Central memory CD8-positive, alpha-beta T cell (primary cell): Measurements from ENCODE around the gene SFT2D2.
A peak's percentile ranks its signal among the peaks of the same experiment; 100 is the strongest.
"Not testable (repeated sequence)": the region's sequence is repeated elsewhere in the genome, so short reads cannot be mapped to it uniquely, and the experiment has no call there.

Experiments used
- ATAC-seq: fragments of 150-1000 bp; cut with Tn5 transposase; replicated peaks from 2 replicates; pipeline ENCODE4 v1.10.0; 2022; ENCODE audit warnings: mild to moderate bottlenecking, moderate FRiP score, moderate number of reproducible peaks; ENCODE audit not compliant: poor library complexity, severe bottlenecking; ENCODE audit errors: extremely low read depth
- DNase-seq, 2 donors: peaks; one replicate each; pipeline ENCODE4 v3.0.0; 2021; ENCODE audit warnings: low spot score in 2 of 2
- H3K27ac Mint-ChIP-seq: one replicate; pipeline ENCODE4 v1.8.0; 2022; ENCODE audit warnings: low read depth, mild to moderate bottlenecking, moderate library complexity, mixed read lengths
- H3K27me3 Mint-ChIP-seq: one replicate; pipeline ENCODE4 v1.8.0; 2022; ENCODE audit warnings: mixed read lengths
- H3K36me3 Mint-ChIP-seq: one replicate; pipeline ENCODE4 v1.8.0; 2022; ENCODE audit warnings: mild to moderate bottlenecking, moderate library complexity, mixed read lengths; ENCODE audit not compliant: insufficient read depth
- H3K4me1 Mint-ChIP-seq: one replicate; pipeline ENCODE4 v1.8.0; 2022; ENCODE audit warnings: mixed read lengths
- H3K4me3 Mint-ChIP-seq: one replicate; pipeline ENCODE4 v1.8.0; 2022; ENCODE audit warnings: mild to moderate bottlenecking, moderate library complexity, mixed read lengths
- H3K9me3 Mint-ChIP-seq: one replicate; pipeline ENCODE4 v1.8.0; 2022; ENCODE audit warnings: mixed read lengths

SFT2D2 gene

DNA sequence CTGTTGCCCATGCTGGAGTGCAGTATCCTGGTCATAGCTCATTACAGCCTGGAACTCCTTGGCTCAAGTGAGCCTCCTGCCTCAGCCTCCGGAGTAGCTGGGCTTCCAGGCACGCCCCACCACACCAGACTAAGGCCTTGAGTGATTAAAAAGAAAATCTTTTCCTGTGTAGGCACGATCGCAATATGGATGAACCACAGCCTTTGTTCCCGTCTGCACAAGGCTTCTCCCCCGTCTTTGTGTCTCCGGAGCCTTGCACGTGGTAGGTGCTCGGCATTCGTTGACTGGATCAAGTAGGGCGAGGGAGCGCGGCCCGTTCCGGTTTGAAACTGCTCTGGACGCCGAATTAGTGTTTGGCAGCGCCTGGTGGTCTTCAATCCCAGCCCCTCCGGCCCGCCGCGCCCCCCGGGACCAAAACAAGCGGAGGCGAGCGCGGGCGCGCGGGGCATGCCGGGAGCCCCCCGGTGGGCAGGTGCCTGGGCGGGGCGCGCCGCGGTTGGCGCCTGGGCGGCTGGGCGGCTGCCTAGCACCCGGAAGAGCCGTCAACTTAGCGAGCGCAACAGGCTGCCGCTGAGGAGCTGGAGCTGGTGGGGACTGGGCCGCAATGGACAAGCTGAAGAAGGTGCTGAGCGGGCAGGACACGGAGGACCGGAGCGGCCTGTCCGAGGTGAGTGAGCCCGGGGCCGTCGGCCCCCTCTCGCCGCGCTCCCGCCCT is at the start of gene SFT2D2:
Gene SFT2D2 (plus strand): TSS at position 529 of the 715 bp plus-strand sequence. CDS start 76 bp downstream, at position 605.
- H3K36me3 Mint-ChIP-seq = peaks cover 9% of the 10 kb centered on the region
- peak within 1 kb of the TSS; percentile 90 for H3K27ac Mint-ChIP-seq
- no peaks in the 10 kb centered on the region for H3K27me3 Mint-ChIP-seq
- ATAC-seq (peak; percentile 97), DNase-seq (peak; percentile 68 to 69)
- H3K4me3 Mint-ChIP-seq = peak within 1 kb of the TSS; percentile 87
- H3K9me3 Mint-ChIP-seq = no peaks in the 10 kb centered on the region
- peaks cover 34% of the 10 kb centered on the region for H3K4me1 Mint-ChIP-seq

DNA sequence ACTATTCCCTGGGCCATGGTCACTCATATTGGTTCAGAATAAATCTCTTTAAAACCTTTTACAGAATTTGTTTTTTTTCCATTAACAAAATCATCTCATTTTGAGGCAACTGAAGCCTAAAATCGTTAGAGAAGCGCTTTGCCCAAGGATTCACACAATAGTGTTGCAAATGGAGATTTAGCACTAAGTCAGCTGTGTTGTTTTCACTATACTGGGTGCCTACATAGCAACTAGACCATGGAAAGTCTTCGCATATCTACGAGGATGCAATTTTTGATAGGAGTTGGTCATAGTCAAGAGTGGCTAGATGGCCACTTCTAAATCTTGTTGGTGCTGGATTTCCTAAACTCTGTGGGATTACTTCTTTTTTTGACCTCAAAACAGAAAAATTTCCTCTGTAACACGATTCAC is 47.6 kb upstream of the SFT2D2 start:
- Mint-ChIP-seq H3K27ac (no peak overlapping the region), H3K27me3 (peaks cover 22% of the 10 kb centered on the region), H3K4me3 (no peak overlapping the region), H3K9me3 (no peaks in the 10 kb centered on the region), H3K36me3 (peaks cover 2% of the 10 kb centered on the region), H3K4me1 (no peaks in the 10 kb centered on the region)
- DNase-seq = no peak
- ATAC-seq = no peak

DNA sequence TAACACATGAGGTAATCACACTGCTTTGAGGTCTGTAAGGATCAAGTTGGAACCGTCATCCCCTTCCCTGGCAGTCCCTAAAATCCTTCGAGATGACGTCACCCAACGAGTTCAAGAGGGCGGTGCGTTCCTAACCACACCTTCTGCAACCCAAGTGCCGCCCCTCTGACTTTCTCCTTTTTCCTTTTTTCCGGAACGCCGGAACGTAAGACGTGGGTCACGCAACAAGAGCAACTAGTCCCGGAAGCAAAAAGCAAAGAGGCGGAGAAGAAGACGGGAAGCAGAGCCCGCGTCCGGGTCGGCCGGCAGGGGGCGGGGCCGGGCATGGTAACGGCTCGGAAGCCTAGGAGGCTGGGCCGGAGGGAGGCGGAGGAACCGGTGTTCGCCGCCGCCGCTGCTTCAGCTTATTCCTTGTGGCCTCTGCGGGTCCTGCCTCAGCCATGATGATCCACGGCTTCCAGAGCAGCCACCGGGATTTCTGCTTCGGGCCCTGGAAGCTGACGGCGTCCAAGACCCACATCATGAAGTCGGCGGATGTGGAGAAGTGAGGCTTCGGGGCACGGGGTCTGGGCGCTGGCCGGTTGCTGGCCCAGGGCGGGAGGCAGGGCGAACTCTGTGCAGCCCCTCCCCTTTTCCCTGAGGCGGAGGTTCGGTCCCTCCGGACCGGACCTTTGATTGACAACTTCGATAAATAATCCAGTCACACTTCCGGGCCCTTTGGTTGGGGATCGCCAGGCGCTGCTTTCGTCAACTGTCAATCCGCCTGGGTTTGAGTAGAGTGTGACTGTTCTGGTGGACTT is 47.0 kb upstream of the SFT2D2 start, which contains the start of gene TIPRL:
Gene TIPRL (plus strand): TSS at position 325 of the 800 bp plus-strand sequence. CDS start 116 bp downstream, at position 441.
- Mint-ChIP-seq H3K27ac (no peak within 1 kb of the TSS), H3K27me3 (peaks cover 16% of the 10 kb centered on the region)

DNA sequence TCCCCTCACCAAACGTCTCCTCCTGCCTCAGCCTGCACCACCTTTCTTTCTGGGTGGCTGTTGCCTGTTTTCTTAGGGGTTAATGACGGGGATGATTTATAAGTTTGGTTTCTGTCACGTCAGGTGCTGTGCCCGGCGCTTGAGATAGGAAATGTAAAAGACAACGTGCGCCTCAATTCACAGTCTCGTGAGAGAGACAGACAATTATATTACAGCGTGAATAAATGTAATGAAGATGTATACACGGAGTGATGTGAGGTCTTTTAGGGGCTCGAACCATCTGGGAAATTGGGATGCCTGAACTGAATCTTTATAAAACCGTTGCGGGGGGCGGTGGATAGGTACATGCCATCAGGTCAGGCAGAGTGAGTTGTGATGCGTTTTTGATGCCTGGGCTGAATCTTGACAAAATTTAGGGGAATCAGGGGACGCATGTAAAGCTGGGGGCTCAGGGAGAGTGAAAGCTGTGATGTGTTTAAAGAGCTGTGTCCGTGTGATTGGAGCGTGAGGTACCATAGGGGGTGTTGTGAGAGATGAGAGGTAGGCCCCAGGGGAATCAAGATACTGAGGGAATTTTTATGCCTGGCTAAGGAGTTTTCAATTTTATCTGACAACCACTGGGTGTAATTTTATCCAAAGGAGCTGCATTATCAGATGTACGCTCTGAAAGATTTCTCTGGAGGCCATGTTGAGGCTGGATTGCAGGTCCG is 46.2 kb upstream of the SFT2D2 start:
- Mint-ChIP-seq H3K4me1 (peaks cover 6% of the 10 kb centered on the region), H3K36me3 (peaks cover 3% of the 10 kb centered on the region), H3K9me3 (no peaks in the 10 kb centered on the region), H3K27ac (no peak overlapping the region), H3K27me3 (peaks cover 10% of the 10 kb centered on the region), H3K4me3 (no peak overlapping the region)
- no peak for DNase-seq
- ATAC-seq = no peak

More for the DNA sequence above, 47.0 kb upstream of the SFT2D2 start, which contains the start of gene TIPRL:
- DNase-seq = peak; percentile 89 to 90
- peak; percentile 87 for ATAC-seq
- no peak within 1 kb of the TSS for H3K4me3 Mint-ChIP-seq
- no peaks in the 10 kb centered on the region for H3K9me3 Mint-ChIP-seq
- peaks cover 2% of the 10 kb centered on the region for H3K36me3 Mint-ChIP-seq
- peaks cover 3% of the 10 kb centered on the region for H3K4me1 Mint-ChIP-seq

DNA sequence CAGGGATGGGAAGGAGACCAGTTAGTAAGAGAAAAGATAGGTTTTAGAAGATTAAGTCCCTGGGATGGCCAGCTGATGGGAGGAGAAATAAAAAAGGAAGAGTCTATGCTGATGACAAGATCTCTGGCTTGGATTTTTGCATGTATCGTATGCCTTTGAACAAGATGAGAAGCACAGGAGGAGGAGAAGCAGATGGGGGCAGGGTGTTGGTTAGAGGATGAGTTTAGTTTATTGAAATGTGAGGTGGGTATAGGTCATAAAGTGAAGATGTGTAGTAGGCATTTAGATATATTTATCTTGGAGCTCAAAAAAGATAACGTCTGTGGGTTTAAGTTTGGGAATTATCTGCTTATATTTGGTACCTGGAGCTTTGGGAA is 45.7 kb upstream of the SFT2D2 start:
- peaks cover 6% of the 10 kb centered on the region for H3K4me1 Mint-ChIP-seq
- H3K36me3 Mint-ChIP-seq = peaks cover 6% of the 10 kb centered on the region
- DNase-seq = no peak
- no peak for ATAC-seq
- H3K27ac Mint-ChIP-seq = no peak overlapping the region
- H3K4me3 Mint-ChIP-seq = no peak overlapping the region
- no peaks in the 10 kb centered on the region for H3K9me3 Mint-ChIP-seq
- H3K27me3 Mint-ChIP-seq = peaks cover 4% of the 10 kb centered on the region

DNA sequence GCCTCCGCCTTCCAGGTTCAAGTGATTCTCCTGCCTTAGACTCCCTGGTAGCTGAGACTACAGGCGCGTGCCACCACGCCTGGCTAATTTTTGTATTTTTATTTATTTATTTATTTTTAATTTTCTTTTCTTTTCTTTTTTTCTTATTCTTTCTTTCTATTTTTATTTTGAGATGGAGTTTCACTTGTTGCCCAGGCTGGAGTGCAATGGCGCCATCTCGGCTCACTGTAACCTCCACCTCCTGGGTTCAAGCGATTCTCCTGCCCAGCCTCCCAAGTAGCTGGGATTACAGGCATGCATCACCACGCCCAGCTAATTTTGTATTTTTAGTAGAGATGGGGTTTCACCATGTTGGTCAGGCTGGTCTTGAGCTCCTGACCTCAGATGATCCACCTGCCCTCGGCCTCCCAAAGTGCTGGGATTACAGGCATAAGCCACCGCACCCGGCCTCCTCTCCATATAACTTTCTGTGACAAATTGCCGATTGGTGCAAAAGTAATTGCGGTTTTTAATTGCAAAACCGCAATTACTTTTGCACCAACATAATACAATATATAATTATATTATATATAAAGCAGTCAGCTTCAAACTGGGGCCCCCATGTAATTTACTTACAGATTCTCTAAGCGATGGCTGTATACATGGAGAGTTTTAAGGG is 44.6 kb upstream of the SFT2D2 start:
- H3K27me3 Mint-ChIP-seq, DNase-seq, H3K4me1 Mint-ChIP-seq, H3K27ac Mint-ChIP-seq, H3K9me3 Mint-ChIP-seq, ATAC-seq: not testable (repeated sequence)
- H3K4me3 Mint-ChIP-seq = peak overlapping the region; percentile 18
- H3K36me3 Mint-ChIP-seq = peaks cover 12% of the 10 kb centered on the region

DNA sequence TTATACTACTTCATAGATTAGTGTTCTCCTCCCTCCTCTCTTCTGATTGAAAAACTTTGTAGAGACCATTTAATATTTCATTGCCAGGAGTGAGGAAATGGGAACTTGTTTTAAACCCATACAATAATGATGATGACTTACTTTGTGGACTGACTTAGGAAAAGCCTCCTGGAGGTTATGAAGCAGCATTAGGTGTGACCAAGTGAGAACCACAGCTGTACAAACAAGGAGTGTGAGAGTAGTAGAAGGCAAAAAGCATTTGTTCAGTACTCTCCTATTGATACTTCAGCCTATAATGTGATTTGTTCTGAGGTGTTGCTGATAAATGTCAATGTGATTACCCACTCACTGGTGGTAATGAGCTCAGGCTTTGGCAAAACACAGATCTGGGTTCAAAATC is 38.6 kb upstream of the SFT2D2 start:
- Mint-ChIP-seq H3K4me3 (no peak overlapping the region), H3K36me3 (peaks cover 40% of the 10 kb centered on the region), H3K9me3 (no peaks in the 10 kb centered on the region), H3K27ac (no peak overlapping the region), H3K4me1 (peaks cover 15% of the 10 kb centered on the region), H3K27me3 (no peaks in the 10 kb centered on the region)
- DNase-seq (no peak), ATAC-seq (no peak)

DNA sequence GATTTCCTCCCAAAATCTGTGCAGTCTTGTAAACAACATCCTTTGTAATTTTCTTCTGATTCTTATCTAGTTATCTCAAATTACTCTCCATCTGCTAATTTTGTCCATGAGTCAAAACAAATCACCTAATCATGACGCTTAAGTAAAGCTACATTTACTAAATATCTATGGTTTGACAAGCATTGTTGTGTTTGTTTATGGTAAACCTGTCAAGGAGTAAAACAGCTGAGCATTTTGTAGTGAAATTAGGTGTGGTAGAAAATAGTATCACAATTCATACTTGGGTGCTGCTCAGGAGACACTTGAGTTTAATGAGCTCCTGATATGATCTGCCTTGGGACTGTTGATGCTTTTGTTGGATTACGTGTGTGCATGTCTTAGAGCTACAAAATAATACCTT is 35.4 kb upstream of the SFT2D2 start:
- H3K9me3 Mint-ChIP-seq = no peaks in the 10 kb centered on the region
- peaks cover 22% of the 10 kb centered on the region for H3K4me1 Mint-ChIP-seq
- ATAC-seq (no peak), DNase-seq (no peak)
- H3K27ac Mint-ChIP-seq = peak overlapping the region; percentile 8
- peaks cover 47% of the 10 kb centered on the region for H3K36me3 Mint-ChIP-seq
- no peak overlapping the region for H3K4me3 Mint-ChIP-seq
- H3K27me3 Mint-ChIP-seq = no peaks in the 10 kb centered on the region

DNA sequence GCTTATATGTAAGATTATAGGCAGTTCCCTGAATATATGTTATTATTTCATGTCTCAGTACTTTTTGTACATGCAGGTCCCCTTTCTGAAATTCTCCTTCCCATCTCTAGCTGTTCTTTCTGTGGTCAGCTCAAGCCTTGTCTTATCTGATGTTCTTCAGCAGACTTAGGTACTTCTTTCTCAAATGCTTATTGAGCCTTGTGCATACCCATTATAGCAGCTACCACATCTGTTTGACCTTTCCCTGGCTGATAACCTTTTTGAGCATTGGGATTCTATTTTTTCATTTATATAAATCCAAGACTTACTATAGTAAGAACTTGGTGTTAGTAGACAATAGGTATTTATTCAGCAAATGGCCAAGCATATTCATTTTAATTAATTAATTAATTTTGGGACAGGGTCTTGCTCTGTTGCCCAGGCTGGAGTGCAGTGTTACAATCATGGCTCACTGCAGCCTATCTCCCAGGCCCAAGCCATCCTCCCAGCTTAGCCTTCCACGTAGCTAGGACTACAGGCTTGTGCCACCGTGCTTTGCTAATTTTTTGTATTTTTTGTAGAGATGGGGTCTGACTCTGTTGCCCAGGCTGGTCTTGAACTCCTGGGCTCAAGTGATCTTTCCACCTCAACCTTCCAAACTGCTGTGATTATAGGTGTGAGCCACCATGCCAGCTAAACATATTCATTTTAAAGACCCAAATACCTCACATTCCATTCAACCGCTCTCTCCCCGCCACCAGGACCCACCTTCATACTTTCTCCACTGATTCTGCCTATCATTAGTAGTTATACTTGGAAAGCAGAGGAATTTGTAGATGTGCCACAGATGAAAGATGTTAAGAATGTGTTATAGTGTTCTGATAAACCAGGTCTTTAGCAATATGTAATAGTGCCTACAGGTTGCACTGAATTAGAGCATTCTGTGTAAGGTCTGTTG is 30.3 kb upstream of the SFT2D2 start:
- no peaks in the 10 kb centered on the region for H3K27me3 Mint-ChIP-seq
- peaks cover 43% of the 10 kb centered on the region for H3K36me3 Mint-ChIP-seq
- no peak overlapping the region for H3K4me3 Mint-ChIP-seq
- H3K9me3 Mint-ChIP-seq = no peaks in the 10 kb centered on the region
- DNase-seq (no peak), ATAC-seq (no peak)
- H3K27ac Mint-ChIP-seq = no peak overlapping the region
- H3K4me1 Mint-ChIP-seq = peaks cover 20% of the 10 kb centered on the region

DNA sequence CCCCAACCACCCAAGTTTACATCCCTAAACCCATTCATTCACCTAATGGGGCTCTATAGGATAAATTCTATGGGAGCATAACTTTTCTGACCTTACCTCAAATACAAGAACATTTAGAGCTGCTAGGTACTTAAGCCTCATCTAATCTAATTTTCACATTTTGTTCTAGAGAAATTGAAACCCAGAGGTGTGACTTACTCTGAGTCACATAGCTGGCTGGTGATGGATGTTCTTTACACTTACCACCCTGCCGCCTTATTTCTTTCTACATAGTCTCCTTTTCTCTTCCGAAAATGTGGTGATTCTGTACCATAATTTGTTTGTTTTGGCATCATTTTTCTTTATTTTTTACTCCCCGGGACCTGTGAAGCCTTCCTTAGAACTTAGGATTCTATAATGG is 26.7 kb upstream of the SFT2D2 start:
- H3K4me3 Mint-ChIP-seq = no peak overlapping the region
- H3K9me3 Mint-ChIP-seq = no peaks in the 10 kb centered on the region
- H3K4me1 Mint-ChIP-seq = peaks cover 15% of the 10 kb centered on the region
- H3K36me3 Mint-ChIP-seq = peaks cover 36% of the 10 kb centered on the region
- ATAC-seq (no peak), DNase-seq (no peak)
- no peak overlapping the region for H3K27ac Mint-ChIP-seq
- no peaks in the 10 kb centered on the region for H3K27me3 Mint-ChIP-seq

DNA sequence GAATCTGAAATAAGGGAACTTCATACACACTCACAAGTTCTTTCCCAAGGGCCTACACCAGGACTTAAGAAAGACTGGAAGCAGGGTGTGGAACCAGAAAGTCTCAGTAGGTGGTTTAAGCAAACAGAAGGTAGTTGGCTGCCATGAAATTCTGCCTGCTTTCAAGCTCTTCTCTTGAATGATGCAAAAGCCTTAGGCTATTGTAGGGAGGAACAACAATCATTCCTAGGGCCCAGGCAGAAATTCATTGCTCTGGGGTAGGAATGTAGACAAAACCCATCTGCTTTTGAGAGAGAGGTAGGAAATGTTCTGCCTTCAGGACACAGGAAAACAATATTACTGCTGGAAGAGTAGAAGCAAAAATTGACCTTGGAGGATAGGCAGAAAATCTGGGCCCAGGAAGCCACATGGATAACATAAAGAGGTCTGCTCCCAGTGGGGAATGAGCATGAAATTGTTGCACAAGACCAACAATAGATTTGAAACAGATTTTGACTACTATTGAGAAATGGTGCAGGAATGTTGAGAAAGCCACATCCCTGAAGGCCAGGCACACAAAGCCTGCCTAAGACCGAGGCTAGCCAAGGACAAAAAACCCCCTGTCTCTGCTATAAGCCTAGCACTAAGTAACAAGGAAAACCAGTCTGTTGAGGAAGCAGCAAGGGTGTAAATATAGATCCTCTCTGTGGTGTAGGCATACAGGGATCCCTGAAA is 22.7 kb upstream of the SFT2D2 start:
- ATAC-seq (no peak), DNase-seq (no peak)
- Mint-ChIP-seq H3K36me3 (peaks cover 27% of the 10 kb centered on the region), H3K9me3 (no peaks in the 10 kb centered on the region), H3K4me3 (no peak overlapping the region), H3K4me1 (no peaks in the 10 kb centered on the region), H3K27me3 (no peaks in the 10 kb centered on the region), H3K27ac (no peak overlapping the region)
